GM19324 (cell line): ENCODE results near the gene ZNF438.
"Not testable (repeated sequence)": the region's sequence is repeated elsewhere in the genome, so short reads cannot be mapped to it uniquely, and the experiment has no call there.

ENCODE experiments used
- ATAC-seq: cut with Tn5 transposase; IDR thresholded peaks from one replicate; pipeline ENCODE4 v1.9.1; 2021; ENCODE audit warnings: mild to moderate bottlenecking, moderate library complexity; ENCODE audit not compliant: unreplicated experiment, low FRiP score

The ZNF438 gene

DNA sequence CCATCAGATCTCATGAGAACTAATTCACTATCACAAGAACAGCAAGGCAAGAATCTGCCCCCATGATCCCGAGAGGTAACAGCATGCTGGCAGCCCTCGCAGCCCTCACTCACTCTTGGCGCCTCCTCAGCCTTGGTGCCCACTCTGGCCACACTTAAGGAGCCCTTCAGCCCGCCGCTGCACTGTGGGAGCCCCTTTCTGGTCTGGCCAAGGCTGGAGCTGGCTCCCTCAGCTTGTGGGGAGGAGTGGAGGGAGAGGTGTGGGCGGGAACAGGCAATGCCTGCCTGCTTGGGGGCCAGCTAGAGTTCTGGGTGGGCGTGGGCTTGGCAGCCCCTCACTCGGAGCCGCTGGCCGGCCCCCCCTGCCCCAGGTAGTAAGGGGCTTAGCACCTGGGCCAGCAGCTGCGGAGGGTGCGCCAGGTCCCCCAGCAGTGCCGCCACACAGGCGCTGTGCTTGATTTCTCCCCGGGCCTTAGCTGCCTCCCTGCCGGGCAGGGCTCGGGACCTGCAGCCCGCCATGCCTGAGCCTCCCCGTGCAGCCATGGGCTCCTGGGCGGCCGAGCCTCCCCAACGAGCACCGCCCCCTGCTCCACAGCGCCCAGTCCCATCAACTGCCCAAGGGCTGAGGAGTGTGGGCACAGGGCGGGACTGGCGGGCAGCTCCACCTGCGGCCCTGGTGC lies 24.0 kb upstream of the ZNF438 start:
- no peak for ATAC-seq

DNA sequence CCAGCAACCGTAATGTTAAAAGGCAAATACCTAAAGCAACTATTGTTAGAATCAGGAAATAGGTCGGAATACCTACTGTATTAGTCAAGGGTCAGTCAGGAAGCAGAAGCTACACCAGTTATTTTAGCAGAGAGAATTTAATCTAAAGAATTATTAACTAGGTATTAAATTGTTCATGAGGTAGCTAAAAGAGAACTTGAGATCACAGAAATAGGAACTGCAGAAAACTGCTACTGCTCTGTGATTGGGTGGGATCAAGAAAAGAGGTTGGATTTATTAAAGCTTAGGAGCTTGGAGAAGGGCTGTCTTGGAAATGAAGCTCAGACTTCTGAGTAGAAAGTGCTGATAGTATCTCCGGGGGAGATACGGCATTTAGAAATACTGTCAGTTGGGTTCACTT lies 20.0 kb upstream of the ZNF438 start:
- ATAC-seq, result no peak

DNA sequence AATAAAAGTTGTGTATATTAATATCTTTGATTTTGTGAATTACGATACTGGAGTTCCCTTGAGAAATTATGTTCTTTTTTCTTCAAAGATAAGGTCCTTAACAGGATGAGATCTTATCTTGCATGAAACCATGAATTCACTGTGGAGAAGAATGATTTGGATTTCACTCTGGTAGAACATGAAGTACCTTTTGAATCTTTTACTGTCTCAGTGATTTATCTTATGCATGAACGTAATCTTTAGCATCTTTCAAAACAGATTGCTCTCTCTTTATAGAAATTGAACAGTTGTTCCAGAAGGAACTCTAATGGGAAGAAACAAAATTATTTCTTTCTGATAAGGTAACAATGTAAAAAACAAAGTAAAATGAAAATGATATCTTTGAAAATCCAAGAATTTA lies 11.0 kb upstream of the ZNF438 start:
- ATAC-seq, result no peak

DNA sequence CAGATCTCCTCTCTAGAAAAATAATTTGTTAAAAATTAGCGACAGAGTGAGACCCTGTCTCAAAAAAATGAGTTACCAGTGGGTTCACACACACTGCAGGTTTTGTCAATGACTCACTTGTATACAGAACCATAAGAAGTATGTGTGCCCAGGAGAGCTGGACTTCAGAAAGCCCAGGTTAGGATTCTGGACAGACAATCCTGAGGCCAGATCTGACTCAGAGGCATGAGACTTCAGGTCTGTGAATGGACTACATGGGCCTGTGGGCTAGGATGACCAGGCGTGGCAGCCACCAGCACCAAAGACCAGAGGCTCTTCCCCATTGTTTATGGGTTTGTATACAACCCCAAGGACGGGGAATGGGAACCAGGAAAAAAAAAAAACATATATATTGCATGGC lies 9.3 kb upstream of the ZNF438 start:
- ATAC-seq, result no peak

DNA sequence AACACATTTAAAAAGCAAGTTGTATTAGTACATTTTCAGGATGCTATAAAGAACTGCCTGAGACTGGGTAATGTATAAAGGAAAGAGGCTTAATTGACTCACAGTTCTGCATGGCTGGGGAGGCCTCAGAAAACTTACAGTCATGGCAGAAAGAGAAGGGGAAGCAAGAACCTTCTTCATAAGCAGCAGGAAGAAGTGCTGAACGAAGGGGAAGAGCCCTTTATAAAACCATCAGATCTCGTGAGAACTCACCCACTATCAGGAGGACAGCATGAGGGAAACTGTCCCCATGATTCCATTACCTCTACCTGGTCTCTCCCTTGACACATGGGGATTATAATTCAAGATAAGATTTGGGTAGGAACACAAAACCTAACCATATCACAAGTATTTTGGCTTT lies 7.3 kb upstream of the ZNF438 start:
- not testable (repeated sequence) for ATAC-seq

DNA sequence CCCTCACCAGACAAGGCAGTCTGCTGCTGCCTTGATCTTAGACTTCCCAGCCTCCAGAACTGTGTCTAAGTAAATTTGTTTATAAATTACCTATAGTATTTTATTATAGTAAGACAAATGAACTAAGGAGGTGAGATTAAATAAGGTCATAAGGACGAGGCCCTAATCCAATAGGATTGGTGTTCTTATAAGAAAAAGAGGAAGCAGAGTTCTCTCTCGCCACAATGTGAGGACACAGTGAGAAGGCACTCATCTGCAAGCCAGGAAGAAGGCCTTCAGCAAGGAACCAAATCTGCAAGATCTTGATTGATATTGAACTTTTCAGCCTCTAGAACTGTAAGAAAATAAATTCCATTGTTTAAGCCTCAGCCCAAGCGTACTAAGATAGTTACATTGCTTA lies 6.1 kb upstream of the ZNF438 start:
- ATAC-seq, result no peak

DNA sequence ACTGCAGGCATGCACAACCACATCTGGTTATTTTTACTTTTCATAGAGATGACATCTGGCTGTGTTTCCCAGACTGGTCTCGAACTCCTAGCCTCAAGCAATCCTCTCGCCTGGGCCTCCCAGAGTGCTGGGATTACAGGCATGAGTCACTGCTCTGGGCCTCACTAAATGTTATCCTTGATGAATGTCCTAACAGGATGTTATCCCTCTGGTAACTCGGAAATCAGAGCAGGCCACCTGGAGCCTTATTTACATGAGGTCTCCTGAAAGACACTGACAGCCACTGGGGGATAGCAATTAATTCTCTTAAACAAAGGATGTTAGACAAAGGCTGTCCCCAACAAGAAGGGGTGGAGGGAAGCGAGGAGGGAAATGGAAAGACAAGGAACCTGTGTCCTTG lies 4.5 kb upstream of the ZNF438 start:
- no peak for ATAC-seq

DNA sequence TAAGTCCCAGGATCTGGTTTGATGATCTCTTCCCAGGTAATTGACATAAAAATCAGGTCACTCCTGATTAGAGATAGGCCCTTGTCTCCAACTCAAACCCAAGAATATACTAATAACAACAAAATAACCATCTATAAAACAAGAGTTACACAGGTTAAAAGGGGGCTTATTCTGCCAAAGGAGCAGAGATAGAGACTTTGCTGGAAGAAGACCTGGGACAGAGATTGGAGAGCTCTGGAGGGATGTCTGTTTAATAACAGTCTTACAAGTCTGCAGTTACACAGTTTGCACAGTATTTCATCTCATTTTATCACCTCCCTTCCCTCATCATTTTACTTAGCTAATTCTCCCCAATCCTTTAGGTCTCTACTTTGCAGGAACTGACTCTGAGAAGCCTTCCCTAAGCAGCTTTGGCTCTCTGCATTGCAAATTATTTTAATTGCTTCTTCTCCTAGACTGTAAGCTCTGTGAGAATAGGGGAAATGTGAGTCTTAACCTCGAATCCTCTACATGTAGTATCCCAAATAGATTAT lies 3.7 kb upstream of the ZNF438 start:
- ATAC-seq, result no peak

DNA sequence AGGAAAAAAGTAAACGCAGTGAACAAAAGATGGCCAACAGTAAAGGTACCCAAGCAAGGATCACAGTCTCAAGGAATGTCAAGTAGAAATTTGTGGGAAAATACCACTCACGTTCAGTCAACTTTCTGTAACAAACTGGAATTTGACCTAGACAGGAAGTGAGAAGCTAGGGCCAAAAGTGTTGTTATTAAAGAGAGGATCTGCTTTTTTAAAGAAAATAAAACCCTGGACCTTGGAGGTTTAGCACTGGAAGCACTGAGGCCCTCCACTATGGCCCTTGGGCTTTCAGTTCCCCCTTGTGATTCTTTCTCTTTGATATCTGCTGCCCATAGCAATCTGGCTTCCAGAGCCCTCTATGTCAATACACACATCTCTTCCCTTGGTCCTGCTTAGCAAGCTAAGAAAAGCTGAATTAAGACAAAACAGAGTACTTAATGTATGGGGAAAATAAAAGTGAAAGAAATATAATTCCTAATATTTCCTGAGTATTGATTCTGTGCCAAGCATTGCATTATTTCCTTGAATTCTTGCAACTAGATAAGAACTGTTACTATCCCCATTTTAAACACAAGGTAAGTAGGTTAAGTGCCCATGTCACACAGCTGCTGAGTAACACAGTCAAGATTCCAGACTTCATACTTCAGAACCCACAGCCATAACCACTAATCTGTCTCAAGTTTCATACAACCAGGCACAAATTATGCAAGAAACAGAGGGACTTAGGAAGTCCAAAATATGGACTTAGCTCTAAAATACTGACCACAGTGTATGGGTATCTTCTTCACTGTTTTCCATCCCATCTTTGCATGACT lies 2.6 kb upstream of the ZNF438 start:
- no peak for ATAC-seq

DNA sequence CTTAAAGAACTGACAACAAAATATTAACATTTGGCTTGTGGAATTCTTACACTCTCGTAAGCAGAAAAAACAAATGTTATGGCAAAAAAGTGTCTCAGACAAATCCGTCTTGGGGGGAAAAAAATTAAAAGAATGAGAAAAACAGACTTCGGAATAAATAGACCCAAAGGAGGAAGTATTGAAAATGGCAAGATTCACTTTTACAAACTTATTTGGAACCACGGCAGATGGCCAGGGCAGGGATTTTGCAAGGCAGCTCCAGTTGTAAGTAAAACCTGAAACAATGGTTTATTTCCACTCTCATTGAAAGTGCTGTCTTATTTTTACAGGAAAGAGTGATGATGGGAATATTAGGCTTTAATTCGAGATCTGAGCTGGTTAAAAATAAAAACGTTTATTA lies 1.5 kb upstream of the ZNF438 start:
- ATAC-seq, result no peak

DNA sequence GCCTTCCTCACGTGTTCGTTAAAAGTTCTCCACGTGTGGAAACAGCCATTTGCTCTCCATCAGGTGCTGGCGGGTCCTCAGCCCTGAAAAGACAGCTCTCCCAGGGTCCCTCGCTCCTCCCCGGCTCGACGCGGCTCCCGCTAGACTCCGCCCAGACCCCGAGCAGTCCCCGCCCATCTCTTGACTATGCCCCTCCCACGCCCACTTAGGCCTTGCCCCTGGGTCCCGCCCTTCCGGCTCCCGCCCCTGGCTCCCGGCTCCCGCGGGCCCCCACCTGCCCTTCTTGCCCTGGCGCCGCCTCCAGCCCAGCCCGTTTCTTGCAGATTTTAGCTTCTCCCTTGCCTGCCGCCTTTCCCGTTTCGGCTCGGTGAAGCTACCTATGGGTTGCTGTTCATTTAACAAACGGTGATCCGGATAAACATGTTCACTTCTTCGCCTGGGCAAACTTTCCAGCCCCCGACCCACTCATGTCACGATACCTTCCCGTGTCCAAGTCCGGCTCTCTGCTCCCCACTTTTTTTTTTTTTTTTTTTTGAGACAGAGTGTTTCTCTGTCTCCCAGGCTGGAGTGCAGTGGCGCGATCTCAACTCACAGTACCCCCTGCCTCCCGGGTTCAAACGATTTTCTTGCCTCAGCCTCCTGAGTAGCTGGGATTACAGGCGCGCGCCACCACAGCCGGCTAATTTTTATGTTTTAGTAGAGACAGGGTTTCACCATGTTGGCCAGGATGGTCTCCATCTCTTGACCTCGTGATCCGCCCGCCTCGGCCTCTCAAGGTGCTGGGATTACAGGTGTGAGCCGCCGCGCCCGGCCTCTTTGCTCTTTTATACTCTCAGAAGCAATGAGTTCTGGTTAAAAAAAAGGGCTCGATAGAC lies 830 bp upstream of the ZNF438 start:
- peak; percentile 84 for ATAC-seq

DNA sequence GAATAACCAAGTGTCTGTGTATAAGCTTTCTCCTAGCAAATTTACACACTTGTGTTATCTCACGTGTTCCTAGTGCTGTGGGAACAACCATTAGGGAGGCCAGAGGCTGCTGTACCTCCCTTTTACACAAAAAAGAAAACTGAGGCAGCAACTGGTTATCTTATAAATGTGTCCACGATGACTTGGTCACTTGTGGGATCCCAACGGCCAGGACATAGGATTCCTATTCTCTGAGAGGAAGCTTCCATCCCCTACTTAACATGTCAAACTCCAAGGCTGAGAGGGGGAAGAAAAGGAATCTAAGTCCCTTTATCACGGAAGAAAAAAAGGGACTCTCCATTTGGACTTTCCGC lies 484 bp downstream of the ZNF438 start:
- ATAC-seq, result no peak

DNA sequence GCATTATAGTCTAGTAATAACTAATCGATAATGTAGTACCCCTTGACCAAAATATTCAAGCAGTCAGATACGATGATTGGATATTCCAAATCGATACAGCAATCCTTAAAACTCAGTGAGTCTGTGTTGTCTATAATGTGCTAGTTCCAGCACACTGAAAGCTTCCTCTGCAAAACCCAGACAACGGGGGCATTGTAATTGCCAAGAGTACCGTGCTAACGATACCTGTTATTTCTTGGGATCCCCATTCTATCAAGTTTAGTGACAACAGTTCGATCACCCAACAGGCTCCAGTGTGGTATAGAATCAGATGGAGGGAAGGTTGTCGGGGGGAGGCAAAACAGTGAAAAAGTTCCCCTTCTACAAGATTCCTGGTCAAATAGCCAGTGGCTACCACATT lies 865 bp downstream of the ZNF438 start:
- no peak for ATAC-seq

DNA sequence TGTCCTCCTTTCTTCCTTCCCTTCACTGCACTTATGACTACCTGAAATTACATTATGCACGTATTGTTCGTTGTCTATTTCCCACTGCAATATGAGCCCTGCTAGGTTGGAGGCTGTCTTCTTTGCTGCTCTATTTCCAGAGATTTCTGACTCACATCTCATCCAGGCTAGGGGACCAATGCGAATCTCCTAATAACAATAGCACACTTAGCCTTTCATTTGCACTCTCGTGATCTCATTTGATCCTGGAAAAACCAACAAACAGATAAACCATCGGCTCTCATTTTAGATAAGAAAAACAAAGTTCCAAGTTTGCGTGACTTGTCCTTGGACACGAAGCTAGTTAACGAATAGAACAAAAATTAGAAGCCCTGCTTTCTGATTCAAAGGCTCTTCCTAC lies 1.4 kb downstream of the ZNF438 start:
- ATAC-seq, result no peak

DNA sequence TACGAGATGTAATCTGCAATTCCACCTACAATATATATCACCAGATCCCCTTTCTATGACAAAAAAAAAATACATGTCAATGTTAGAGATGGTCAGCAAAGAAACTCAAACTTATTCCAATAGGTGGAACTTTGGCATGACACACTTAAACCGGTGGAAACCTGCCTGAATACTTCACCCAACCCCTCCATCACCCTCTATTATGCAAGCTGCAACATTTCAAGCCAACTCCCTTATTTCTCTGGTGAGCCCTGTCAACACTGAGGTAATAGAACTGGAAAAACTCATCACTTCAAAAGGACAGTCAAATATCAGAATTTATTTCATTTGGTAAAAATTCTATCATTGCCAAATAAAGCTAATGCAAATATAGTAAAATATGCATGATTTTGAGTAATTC lies 3.6 kb downstream of the ZNF438 start:
- no peak for ATAC-seq

DNA sequence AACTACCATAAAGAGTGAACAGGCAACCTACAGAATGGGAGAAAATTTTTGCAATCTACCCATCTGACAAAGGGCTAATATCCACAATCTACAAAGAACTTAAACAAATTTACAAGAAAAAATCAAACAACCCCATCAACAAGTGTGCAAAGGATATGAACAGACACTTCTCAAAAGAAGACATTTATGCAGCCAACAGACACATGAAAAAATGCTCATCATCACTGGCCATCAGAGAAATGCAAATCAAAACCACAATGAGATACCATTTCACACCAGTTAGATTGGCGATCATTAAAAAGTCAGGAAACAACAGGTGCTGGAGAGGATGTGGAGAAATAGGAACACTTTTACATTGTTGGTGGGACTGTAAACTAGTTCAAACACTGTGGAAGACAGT lies 5.4 kb downstream of the ZNF438 start:
- not testable (repeated sequence) for ATAC-seq

DNA sequence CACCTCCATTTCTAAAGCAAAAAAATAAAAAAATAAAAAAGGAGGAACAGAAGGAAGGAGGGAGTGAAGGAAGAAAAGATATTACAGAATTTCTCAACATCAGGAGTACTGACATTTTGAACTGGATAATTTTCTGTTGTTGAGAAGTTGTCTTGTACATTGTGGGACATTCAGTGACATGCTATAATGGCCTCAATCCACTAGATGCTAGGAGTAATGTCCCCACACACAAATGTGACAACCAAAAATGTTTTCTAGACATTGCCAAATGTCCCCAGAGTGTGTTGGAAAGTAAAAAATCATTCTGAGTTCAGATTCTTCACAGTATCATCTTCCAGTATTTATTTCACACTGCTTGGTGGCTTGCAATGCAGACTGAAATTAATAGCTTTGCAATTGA lies 6.5 kb downstream of the ZNF438 start:
- no peak for ATAC-seq

DNA sequence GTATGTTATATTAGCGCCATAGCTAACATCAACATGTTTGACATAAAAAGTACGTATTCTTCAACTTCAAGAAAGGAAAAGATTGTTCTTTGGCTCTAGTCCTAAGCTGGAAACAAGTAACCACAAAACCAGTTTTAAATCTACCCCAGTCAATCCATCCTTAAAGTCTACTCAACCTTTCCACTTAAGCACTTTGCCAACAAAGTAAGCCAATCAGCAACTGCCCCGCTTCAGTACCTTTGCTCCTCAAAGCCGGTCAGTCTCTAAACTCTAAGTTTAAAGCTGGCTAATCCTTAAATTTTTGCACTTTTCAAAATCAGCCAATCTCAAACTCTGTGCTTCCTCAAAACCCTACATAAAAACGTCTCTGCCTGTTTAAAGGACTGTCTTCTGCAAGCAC lies 8.1 kb downstream of the ZNF438 start:
- ATAC-seq, result no peak

DNA sequence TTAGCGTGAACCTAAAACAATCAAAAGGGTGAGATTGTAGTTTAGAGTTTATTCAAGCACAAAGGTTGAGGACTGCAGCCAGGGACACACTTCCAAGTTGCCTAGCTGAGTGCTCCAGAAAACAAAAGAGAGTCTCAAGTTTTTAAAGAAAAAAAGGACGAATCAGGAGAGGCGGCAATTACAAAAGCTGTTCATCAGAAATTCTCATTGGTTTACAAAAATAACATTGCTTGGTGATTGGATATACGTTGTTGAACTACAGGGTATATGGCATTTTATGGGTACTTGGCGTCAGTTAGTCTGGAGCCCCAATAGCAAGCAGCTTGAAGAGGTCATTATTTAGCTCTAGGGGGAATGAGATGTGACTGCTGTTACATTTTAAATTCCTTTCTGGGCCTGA lies 11.5 kb downstream of the ZNF438 start:
- no peak for ATAC-seq

DNA sequence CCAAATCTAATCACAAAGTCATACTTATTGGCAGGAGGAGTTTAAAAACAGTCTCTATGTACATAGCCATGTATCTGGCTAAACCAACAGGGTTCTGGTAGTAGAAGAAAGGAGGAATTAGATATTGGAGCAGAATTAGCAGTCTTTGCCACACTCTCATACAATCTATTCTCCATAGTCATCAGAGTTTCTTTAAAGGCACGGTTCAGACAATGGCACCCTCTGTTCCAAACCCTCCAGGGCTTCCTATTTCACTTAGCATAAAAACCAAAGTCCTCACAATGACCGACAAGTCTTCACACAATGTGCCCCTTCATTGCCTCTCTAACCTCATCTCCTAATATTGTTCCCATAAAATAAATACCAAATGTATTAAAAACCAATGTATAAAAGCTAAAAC lies 12.7 kb downstream of the ZNF438 start:
- ATAC-seq, result no peak

DNA sequence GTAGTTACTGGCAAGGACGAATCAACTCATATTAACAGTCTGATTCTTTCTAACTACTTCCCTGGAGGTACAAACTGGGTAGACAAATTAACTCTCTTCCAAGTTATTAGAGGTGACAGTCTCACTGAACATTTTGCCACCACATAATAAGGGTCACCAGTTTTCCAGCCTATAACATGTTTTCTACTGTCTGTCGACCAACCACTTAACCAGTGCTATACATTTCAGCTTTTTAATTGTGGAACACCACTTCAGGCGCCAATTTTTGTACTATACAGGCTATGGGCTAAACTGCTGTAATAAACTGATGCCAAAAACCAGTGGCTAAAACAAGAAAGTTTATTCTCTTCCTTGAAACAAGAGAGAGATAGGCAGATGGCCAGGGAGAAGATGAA lies 13.3 kb downstream of the ZNF438 start:
- no peak for ATAC-seq
